ENCODE measurements around the gene SMC4.

The SMC4 gene

DNA sequence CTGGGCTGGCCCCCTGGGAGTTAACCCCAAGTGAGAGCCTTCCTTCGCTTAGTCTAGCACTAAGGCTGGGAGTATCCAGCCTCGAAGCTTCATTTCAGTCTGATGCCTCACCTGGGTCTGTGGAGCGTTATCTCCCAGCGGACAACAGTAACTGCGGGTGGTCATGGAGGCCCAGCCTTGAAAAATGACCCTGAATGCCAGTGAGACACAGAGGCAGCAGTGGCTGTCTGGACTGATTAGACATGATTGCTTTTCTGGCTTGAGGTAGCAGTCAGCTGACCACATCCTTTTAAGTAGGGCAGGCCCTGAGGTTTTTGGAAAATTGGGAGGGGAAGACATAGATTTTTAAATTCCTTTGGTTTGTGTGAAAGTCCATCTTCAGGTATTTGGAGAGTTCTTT lies 78.3 kb downstream of the SMC4 start:
- DNase-seq (ENCODE audit: low read depth): no peak

DNA sequence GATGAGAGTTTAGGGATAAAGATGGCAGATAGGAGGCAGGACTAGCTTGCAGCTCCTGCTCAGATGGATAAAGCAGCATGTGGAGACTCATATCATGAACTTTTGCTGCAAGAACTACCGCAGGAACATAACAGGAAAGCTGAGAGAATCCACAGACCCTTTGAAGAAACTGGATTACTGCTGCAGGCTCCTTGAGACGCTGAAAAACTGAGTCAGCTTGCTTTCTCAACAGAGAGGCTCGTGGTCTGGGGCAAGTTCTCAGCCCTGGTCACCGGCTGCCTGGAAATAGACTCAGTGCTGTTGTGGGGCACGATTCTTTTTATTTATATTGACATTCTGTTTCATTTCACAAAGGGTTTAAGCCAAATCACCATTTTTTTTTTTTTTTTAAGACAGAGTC lies 78.9 kb downstream of the SMC4 start:
- no peak for DNase-seq (ENCODE audit: low read depth)

DNA sequence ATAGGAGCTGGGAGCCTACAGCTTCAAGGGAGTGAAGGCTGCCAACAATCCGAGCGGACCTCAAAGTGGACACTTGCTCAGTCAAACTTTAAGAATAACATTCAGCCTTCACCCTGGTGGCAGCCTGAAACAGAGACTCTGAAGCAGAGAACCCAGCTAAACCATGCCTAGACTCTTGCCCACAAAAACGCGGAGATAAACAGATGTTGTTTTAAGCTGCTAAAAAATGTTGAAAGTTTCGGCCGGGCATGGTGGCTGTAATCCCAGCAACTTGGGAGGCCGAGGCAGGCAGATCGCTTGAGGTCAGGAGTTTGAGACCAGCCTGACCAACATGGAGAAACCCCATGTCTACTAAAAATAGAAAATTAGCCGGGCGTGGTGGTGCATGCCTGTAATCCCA lies 79.9 kb downstream of the SMC4 start:
- no peak for DNase-seq (ENCODE audit: low read depth)

DNA sequence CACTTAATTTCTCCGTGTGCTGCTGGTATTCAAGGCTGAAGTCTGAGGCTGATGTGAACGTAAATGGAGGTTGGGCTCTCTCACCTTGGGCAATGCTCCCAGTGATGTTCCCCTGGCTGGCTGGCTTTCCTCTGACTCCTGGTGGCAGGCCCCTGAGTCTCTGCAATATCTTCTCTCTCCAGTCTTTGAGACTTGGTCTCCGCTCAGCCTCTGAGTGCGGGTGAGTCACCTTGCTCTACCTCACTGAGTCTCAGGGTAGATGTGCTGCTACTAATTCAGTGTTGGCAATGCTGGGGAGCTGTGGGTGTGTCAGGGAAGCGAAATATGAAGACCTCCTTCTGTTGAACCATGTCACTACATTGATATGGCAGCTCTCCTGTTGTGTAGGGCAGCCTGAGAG lies 81.5 kb downstream of the SMC4 start:
- no peak for DNase-seq (ENCODE audit: low read depth)

DNA sequence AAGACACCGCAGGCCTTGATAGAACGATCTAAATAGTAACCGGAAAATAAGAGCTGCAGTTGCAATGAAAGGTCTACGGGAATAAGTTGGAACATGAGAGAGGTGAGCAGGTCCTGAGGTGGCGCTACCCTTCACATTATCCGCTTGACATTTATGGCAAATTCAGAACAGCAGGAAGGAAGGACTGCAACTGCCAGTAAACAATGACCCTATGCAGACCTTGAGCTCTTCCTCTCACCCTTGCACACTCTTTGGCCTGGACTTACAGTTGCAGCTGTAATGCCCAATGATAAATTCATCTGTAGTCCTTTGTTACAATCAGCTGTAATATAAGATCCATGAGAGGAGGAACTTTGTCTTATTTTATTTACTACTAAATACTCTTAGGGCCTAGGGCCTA lies 82.4 kb downstream of the SMC4 start:
- no peak for DNase-seq (ENCODE audit: low read depth)

DNA sequence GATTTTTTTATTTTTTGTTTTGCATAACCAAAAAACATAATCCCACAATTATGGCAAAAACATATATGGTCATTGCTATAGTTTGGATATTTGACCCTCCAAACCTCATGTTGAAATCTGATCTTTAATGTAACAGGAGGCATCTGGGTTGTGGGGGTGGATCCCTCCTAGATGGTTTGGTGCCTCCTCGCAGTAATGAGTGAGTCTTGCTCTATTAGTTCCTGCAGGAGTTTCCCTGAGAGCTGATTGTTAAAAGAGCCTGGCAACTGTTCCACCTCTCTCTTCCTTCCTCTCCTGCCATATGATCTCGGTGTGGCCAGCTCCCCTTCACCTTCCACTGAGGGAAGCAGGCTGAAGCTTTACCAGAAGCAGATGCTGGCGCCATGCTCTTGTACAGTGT lies 83.3 kb downstream of the SMC4 start:
- no peak for DNase-seq (ENCODE audit: low read depth)

Measured in T follicular helper cell (primary cell).